SW 1271 (cell line): ENCODE results near the gene CROCC2.

Experiments
- DNase-seq, 2 experiments: peaks; one replicate each; lab custom pipeline; 2025; lab: John Stamatoyannopoulos, UW

CROCC2 gene

GRCh38 chr2:240875228-240876034 lies 30.7 kb upstream of the CROCC2 start:
- DNase-seq: no peak

GRCh38 chr2:240876035-240876474 lies 30.1 kb upstream of the CROCC2 start:
- DNase-seq: no peak

- no peak for DNase-seq
Measured at GRCh38 chr2:240876475-240877251, 29.5 kb upstream of the CROCC2 start.

GRCh38 chr2:240877460-240878340 lies 28.4 kb upstream of the CROCC2 start:
- DNase-seq: no peak

GRCh38 chr2:240878341-240878936 lies 27.7 kb upstream of the CROCC2 start:
- DNase-seq: no peak

- DNase-seq: no peak
Measured at GRCh38 chr2:240879105-240879504, 27.0 kb upstream of the CROCC2 start.

GRCh38 chr2:240881913-240882312 lies 24.2 kb upstream of the CROCC2 start:
- no peak for DNase-seq

GRCh38 chr2:240884221-240884620 lies 21.9 kb upstream of the CROCC2 start:
- no peak for DNase-seq

GRCh38 chr2:240884745-240885144 lies 21.4 kb upstream of the CROCC2 start:
- no peak for DNase-seq

- no peak for DNase-seq
Measured at GRCh38 chr2:240885566-240885965, 20.6 kb upstream of the CROCC2 start.

GRCh38 chr2:240886023-240886565 lies 20.0 kb upstream of the CROCC2 start:
- DNase-seq: no peak

- DNase-seq: no peak
Measured at GRCh38 chr2:240886678-240887609, 19.2 kb upstream of the CROCC2 start.

- no peak for DNase-seq
Measured at GRCh38 chr2:240887631-240888030, 18.5 kb upstream of the CROCC2 start.

GRCh38 chr2:240888130-240888889 lies 17.8 kb upstream of the CROCC2 start:
- DNase-seq: no peak

- no peak for DNase-seq
Measured at GRCh38 chr2:240888890-240889573, 17.1 kb upstream of the CROCC2 start.

GRCh38 chr2:240889601-240890560 lies 16.3 kb upstream of the CROCC2 start:
- no peak for DNase-seq

- DNase-seq: no peak
Measured at GRCh38 chr2:240890691-240891090, 15.4 kb upstream of the CROCC2 start.
